Measurements from ENCODE around the gene LTO1.

DNA sequence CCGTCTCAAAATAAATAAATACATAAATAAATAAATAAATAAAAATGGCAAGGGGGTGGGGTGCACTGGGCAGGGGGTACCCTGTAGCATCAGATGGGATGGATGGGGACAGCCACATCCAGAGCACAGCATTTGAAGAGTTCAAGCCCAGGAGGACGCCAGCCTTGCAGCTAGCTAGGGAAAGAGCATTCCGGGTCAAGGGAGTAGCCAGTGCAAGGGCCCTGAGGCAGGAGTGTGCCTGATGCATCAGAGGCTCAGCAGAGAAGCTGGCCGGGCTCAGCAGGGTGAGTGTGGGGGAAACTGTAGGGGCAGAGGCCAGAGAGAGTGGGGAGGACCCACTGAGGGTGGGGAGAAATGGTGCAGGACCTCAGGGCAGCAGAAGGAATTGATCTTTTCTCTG is 57.9 kb downstream of the LTO1 start:
- TF ChIP-seq RFX5 (IDR thresholded peaks at IDR 0.05; ENCODE audit: low read depth, low read length) (no peak), ZNF274 (IDR thresholded peaks at IDR 0.05; ENCODE audit: insufficient read depth, insufficient read length) (no peak), EP300 (IDR thresholded peaks at IDR 0.05; ENCODE audit: borderline replicate concordance in 1 of 2, control insufficient read depth in 1 of 2, low read depth in 2 of 2, low read length in 2 of 2) (no peak), ZBED1 (IDR thresholded peaks at IDR 0.05; ENCODE audit: borderline replicate concordance) (no peak), MEF2A (IDR thresholded peaks at IDR 0.05; ENCODE audit: insufficient read depth, low read depth, low read length) (no peak), EGR1 (IDR thresholded peaks at IDR 0.05; ENCODE audit: borderline replicate concordance in 1 of 2, low read depth in 2 of 2, low read length in 2 of 2) (no peak), POLR2A (IDR thresholded peaks at IDR 0.05; ENCODE audit: low read depth, low read length) (no peak), ZNF207 (IDR thresholded peaks at IDR 0.05; ENCODE audit: borderline replicate concordance) (no peak), SP1 (IDR thresholded peaks at IDR 0.05; ENCODE audit: low read depth, low read length) (no peak)
- TF ChIP-seq, protein P1, sequence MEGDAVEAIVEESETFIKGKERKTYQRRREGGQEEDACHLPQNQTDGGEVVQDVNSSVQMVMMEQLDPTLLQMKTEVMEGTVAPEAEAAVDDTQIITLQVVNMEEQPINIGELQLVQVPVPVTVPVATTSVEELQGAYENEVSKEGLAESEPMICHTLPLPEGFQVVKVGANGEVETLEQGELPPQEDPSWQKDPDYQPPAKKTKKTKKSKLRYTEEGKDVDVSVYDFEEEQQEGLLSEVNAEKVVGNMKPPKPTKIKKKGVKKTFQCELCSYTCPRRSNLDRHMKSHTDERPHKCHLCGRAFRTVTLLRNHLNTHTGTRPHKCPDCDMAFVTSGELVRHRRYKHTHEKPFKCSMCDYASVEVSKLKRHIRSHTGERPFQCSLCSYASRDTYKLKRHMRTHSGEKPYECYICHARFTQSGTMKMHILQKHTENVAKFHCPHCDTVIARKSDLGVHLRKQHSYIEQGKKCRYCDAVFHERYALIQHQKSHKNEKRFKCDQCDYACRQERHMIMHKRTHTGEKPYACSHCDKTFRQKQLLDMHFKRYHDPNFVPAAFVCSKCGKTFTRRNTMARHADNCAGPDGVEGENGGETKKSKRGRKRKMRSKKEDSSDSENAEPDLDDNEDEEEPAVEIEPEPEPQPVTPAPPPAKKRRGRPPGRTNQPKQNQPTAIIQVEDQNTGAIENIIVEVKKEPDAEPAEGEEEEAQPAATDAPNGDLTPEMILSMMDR (IDR thresholded peaks at IDR 0.05 in 2 of 3, conservative IDR thresholded peaks at IDR 0.05 in 1 of 3; ENCODE audit: control insufficient read depth in 2 of 3, extremely low read depth in 1 of 3, insufficient read depth in 1 of 3, low read depth in 3 of 3, low read length in 3 of 3) = no peak
- TF ChIP-seq, protein P2, sequence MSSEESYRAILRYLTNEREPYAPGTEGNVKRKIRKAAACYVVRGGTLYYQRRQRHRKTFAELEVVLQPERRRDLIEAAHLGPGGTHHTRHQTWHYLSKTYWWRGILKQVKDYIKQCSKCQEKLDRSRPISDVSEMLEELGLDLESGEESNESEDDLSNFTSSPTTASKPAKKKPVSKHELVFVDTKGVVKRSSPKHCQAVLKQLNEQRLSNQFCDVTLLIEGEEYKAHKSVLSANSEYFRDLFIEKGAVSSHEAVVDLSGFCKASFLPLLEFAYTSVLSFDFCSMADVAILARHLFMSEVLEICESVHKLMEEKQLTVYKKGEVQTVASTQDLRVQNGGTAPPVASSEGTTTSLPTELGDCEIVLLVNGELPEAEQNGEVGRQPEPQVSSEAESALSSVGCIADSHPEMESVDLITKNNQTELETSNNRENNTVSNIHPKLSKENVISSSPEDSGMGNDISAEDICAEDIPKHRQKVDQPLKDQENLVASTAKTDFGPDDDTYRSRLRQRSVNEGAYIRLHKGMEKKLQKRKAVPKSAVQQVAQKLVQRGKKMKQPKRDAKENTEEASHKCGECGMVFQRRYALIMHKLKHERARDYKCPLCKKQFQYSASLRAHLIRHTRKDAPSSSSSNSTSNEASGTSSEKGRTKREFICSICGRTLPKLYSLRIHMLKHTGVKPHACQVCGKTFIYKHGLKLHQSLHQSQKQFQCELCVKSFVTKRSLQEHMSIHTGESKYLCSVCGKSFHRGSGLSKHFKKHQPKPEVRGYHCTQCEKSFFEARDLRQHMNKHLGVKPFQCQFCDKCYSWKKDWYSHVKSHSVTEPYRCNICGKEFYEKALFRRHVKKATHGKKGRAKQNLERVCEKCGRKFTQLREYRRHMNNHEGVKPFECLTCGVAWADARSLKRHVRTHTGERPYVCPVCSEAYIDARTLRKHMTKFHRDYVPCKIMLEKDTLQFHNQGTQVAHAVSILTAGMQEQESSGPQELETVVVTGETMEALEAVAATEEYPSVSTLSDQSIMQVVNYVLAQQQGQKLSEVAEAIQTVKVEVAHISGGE (CRISPR knock-in tag; IDR thresholded peaks at IDR 0.05) = no peak
